Esophagus (tissue), 2 donors: ENCODE measurements around the gene GRAMD4. TPM values are rescaled to one million over a fixed set of nuclear protein-coding genes. Genes with fewer than 3 reads are reported as not detected.

Experiments used
- H3K27ac ChIP-seq, 2 donors: one replicate each; pipeline ENCODE4 v1.5.1; 2013; ENCODE audit warnings: low read depth in 2 of 2, mild to moderate bottlenecking in 2 of 2, inconsistent platforms in 1 of 2, low read length in 1 of 2, moderate library complexity in 1 of 2
- H3K27me3 ChIP-seq, 2 donors: one replicate each; pipeline ENCODE4 v1.6.1; 2013; ENCODE audit warnings: low read length in 2 of 2, control low read depth in 1 of 2, mild to moderate bottlenecking in 1 of 2; ENCODE audit not compliant: insufficient read depth in 2 of 2, control insufficient read depth in 1 of 2
- H3K36me3 ChIP-seq, 2 donors: one replicate each; pipeline ENCODE4 v1.6.1; 2013; ENCODE audit warnings: low read length in 1 of 2; ENCODE audit not compliant: control insufficient read depth in 2 of 2, insufficient read depth in 2 of 2
- H3K4me1 ChIP-seq, 2 donors: one replicate each; pipeline ENCODE4 v1.6.1; 2013; ENCODE audit warnings: low read length in 1 of 2; ENCODE audit not compliant: control insufficient read depth in 2 of 2, insufficient read depth in 2 of 2
- H3K4me3 ChIP-seq, 2 donors: one replicate each; pipeline ENCODE4 v1.5.1; 2013; ENCODE audit warnings: low read length in 2 of 2, mild to moderate bottlenecking in 2 of 2, low read depth in 1 of 2, moderate library complexity in 1 of 2
- H3K9me3 ChIP-seq, 2 donors: one replicate each; pipeline ENCODE4 v1.6.1; 2013; ENCODE audit warnings: mild to moderate bottlenecking in 2 of 2, low read depth in 1 of 2, low read length in 1 of 2, moderate library complexity in 1 of 2; ENCODE audit not compliant: control insufficient read depth in 2 of 2, insufficient read depth in 1 of 2
- WGBS, 2 donors: extraction: QIAGEN DNeasy Blood & Tissue Kit; methylation state at CpG; one replicate each; pipeline ENCODE4 v1.1.7; 2013; 5-methylcytosine and 5-hydroxymethylcytosine counted together
- polyA plus RNA-seq, 2 donors: library from polyadenylated mRNA; stranded (reverse); fragments of 200-250 nt; gene quantifications; one replicate each; pipeline ENCODE4 v1.2.3, GENCODE V29; 2013
- donor health status: healthy with polysubstance abuse.
- donor health status: Bipolar disorder and iron deficiency.

Gene GRAMD4
- polyA plus RNA-seq, 2 donors: 15.6 to 18.0 TPM

DNA sequence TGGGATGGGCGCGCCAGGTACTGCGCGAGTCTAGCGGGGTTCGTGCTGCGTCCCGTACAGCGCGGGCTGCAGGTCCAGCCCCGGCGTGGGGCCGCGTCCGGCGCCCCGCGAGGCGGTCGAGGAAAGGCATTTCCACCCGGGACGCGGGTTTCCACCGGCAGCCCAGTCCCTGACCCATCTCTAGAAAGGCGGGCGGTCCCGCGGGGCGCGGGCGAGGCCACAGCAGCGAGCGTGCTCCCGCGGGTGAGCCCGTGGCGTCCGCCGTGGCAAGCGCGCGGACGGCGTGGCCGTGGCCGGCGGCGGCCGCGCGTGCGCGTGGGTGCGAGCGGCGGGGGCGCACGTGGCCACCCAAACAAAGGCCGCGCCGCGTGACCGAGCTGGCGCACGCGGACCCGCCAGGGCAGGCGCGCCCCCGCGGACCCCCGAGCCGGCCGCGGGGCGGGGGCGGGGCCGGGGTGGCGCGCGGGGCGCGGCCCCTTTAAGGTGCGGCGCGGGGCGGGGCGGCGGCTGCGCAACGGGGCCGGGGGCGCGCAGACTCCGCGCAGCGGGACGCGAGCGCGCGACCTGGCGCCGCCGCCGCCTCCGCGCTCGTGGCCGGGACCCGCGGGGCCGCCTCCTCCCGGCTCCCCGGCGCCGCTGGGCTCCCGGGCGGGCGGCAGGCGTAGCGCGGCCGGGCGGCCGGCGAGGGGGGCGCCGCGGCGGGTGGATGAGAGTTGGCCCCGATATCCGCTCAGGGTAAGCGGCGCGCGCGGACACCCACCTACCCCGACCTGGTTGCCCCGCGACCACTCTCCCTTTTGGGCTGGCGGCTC is 43.4 kb upstream of the GRAMD4 start:
- Histone ChIP-seq H3K9me3 (peaks cover 6 to 7% of the 10 kb centered on the region in 2 donors), H3K27ac (peak overlapping the region; percentile 72 to 79), H3K36me3 (no peaks in the 10 kb centered on the region), H3K27me3 (no peaks in the 10 kb centered on the region), H3K4me1 (peaks cover 17 to 39% of the 10 kb centered on the region in 2 donors), H3K4me3 (peak overlapping the region; percentile 65 to 72)
- WGBS, 2 donors: 0 to 1% methylated on average over 51 to 142 of the region's 142 CpGs

DNA sequence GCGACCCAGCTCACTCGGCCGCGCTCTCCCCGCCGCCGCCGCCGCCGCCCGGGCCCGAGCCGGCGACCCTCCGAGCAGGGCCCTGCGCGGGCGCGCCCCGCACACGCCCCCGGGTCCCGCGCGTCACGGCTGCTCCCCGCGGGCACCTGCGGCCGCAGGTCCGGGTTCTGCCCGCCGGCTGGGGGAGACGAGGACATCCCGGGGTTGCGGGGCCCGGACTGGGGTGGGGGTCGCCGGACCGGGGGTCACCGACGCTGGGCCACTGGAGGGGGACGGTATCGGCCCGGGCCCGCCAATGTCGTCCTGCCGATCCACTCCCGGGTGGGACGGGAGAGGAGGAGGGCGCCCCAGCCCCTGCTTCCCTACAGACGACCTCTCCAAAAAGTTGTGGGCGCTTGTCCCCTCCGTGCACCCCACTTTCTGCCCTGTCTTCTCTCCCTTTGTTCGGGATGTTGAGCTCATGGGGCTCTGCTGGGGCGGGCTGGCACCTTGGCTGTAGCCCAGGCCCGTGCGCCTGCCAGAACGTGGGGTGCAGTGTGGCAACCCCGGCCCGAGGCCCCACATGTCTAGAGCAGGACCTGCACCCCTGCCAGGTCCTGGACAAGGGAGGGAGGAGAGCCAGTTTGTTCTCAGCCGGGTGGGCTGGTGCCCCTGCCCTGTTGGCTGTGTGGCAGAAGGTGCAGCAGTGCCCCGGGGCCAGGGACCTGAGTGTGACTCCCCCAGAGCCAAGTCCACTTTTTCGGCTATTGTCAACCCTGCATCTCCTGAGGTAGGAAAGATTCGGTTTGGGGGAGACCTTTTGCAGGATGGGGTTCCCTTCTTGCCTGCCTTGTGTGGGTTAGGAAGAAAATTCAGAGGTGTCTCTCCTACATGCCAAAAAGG is 42.6 kb upstream of the GRAMD4 start:
- H3K4me1 ChIP-seq: peaks cover 19 to 40% of the 10 kb centered on the region in 2 donors
- H3K9me3 ChIP-seq: no peaks in the 10 kb centered on the region
- WGBS, 2 donors: 3 to 5% methylated on average over 20 to 65 of the region's 65 CpGs
- peak overlapping the region; percentile 65 to 72 for H3K4me3 ChIP-seq
- H3K27ac ChIP-seq: peak overlapping the region; percentile 72 to 79
- no peaks in the 10 kb centered on the region for H3K36me3 ChIP-seq
- H3K27me3 ChIP-seq: no peaks in the 10 kb centered on the region

DNA sequence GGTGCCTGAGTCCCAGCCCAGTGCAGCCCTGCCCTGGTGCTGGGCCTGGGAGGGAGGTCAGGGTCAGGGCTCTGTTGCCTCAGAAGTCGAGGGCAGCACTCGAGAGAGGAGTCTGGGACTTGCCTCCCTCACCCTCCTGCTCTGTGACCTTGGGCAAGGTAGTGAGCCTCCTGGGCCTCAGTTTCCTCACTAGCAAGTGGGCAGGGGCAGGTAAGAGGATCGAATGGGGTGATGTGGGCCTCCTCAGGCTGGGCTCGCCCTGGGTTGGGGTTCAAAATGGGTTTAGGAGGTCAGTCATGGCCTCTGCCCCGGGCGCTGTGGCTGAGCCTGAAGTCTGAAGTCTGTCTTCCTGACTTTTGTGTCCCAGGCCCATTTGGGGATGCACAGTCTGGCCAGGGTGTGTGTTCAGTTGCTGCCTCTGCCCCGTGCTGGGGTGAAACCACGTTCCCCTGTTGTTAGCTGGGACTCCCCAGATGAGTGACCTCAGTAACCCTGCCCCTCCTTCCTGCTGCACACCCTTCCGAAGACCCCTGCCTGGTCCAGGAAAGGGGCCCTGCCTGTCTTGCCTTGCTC is 41.8 kb upstream of the GRAMD4 start:
- Histone ChIP-seq H3K9me3 (no peaks in the 10 kb centered on the region), H3K4me3 (peak overlapping the region; percentile 65 to 72), H3K27me3 (no peaks in the 10 kb centered on the region), H3K4me1 (peaks cover 19 to 40% of the 10 kb centered on the region in 2 donors), H3K36me3 (no peaks in the 10 kb centered on the region), H3K27ac (peak overlapping the region; percentile 72 to 79)
- WGBS, 2 donors: 40 to 43% methylated on average over 9 of the region's 9 CpGs

DNA sequence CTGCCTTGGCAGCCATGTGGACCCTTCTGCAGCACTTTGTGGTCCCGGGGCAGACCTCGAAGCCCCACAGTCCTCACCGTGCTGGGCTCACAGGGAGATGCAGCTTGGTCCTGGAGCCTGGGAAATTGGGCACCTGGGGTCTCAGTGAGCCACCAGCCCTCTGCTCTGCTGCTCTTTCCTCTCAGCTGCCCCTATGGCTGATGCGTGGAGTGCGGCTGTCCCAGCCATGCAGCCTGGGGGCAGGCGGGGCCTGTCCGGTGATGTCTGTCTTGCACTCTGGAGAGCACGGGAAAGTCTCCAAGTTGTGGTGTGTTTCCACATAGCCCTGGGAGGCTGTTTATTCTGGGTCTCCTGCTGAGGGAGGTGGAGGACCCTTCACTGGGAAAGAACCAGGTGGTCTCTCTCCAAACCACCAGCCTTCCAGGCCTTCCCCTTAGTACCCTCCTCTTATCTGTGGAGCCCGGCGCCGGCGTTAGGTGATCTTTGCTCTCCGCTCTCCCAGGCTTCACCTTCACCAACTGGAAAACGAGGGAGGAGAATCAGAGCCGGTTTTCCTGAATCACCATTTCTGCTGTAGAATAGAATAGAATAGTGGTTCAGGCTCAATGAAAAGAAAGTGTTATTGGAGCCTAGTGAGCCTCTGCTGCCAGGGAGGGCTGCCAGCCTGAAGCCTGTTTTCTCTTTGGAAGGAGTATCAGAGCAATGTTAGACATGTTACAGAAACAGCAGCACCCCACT is 41.2 kb upstream of the GRAMD4 start:
- H3K27me3 ChIP-seq: no peaks in the 10 kb centered on the region
- no peaks in the 10 kb centered on the region for H3K36me3 ChIP-seq
- 39 to 44% methylated on average over 15 of the region's 15 CpGs for WGBS, 2 donors
- peak overlapping the region; percentile 8 to 15 for H3K4me3 ChIP-seq
- peak overlapping the region; percentile 72 to 79 for H3K27ac ChIP-seq
- H3K4me1 ChIP-seq: peaks cover 19 to 43% of the 10 kb centered on the region in 2 donors
- H3K9me3 ChIP-seq: no peaks in the 10 kb centered on the region

- no peaks in the 10 kb centered on the region for H3K36me3 ChIP-seq
- peaks cover 19 to 53% of the 10 kb centered on the region in 2 donors for H3K4me1 ChIP-seq
- WGBS, 2 donors: 65 to 73% methylated on average over 14 of the region's 14 CpGs
- no peak overlapping the region for H3K4me3 ChIP-seq
- H3K27ac ChIP-seq: peak overlapping the region; percentile 40 to 79
- no peaks in the 10 kb centered on the region for H3K9me3 ChIP-seq
- no peaks in the 10 kb centered on the region for H3K27me3 ChIP-seq
Observed at GRCh38 chr22:46579751-46580449, 40.3 kb upstream of the GRAMD4 start.

DNA sequence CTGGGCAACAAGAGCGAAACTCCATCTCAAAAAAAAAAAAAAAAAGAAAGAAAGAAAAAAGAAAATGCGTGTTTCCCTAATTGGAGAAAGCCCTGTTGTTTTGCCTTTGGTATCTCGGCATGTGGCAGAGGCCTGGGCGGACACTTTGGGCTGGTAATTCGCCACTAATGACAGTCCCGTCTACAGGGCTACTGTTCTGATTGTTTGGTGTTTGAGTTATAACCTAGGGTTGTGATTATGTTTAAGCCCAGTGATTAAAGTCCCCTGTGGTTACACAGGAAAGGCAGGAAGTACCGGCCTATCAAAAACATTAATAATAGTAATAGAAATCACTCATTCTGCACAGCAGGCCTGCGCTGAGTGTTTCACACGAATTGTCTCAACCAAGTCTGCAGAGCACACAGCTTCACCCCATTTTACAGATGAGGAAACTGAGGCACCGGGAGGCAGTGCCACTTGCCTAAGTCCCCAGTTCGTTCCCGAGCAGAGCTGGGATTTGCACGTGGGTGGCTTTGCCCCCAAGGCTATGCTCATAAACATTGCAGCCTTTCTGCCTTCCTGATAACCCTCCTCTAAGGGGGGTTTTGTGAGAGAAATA is 39.1 kb upstream of the GRAMD4 start:
- H3K27ac ChIP-seq: no peak overlapping the region
- H3K4me3 ChIP-seq: no peak overlapping the region
- peaks cover 19 to 51% of the 10 kb centered on the region in 2 donors for H3K4me1 ChIP-seq
- no peaks in the 10 kb centered on the region for H3K27me3 ChIP-seq
- no peaks in the 10 kb centered on the region for H3K9me3 ChIP-seq
- H3K36me3 ChIP-seq: no peaks in the 10 kb centered on the region
- 56 to 59% methylated on average over 12 to 13 of the region's 13 CpGs for WGBS, 2 donors

DNA sequence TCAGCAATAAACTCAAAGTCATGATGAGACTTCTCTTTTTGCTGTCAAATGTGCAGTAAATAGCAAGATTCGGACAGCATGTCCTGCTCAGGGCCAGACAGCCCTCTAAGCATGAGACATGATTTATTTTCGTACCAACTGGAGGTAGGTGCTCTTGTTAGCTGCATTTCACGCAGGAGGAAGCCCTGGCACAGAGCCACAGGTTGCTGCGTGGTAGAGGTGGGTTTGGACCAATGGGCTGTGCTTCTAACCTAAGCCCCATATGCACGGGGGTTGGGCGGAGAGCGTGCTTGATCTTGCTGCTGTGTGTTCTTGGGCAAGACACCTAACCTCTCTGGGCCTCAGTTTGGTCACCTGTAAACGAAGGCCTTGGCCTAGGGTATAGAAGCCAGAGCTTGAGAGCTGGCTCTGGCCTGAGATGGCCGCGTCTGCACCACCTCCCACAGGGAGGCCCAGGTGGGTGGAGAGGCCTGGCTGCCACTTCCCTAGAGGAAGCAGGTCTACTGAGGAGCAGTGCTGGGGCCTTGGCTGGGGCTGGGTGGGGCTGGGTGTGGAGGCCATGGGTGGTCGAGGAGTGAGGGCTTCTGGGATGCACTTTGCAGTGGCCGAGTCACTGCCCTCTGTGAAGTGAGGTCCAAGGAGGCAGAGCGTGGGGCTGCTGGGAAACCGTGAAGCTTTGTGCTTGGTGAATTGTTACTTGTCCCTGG is 38.5 kb upstream of the GRAMD4 start:
- Histone ChIP-seq H3K4me1 (peaks cover 15 to 50% of the 10 kb centered on the region in 2 donors), H3K36me3 (no peaks in the 10 kb centered on the region), H3K4me3 (no peak overlapping the region), H3K9me3 (no peaks in the 10 kb centered on the region), H3K27me3 (no peaks in the 10 kb centered on the region), H3K27ac (peak overlapping the region in 1 of 2 donors; percentile 15)
- WGBS, 2 donors: 69 to 73% methylated on average over 14 of the region's 14 CpGs

DNA sequence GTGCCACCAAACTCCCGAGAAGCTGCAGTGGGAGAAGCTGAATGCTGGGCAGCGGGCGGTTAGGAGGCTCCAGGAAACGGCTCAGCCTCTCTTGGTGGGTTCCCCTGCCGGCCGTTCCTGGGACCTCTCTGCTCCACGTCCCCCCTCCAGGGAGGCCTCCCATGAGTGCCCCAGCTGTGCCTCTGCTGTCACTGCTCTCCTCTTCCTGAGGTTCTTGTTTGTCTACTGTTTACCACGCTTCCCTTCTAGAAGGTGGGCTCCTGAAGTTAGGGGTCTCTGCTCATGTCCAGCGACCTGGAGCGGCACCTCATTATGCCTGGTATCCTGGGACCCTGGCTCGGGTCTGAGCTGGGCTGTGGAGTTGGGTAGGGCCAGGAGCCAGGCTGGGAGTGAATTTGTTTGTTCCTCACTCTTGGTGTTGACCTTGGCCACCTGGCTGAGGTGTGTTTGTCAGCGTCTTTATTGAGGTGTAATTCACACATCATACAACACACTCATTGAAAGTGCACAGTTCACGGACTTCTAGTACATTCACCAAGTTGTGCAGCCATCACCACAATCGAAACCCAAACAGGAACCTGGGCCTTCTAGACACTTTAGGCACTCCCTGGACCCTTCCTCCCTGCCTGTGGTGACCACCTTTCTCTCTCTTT is 37.8 kb upstream of the GRAMD4 start:
- Histone ChIP-seq H3K9me3 (no peaks in the 10 kb centered on the region), H3K27ac (no peak overlapping the region), H3K36me3 (peaks cover 0 to 3% of the 10 kb centered on the region in 2 donors), H3K4me1 (peaks cover 17 to 56% of the 10 kb centered on the region in 2 donors), H3K27me3 (no peaks in the 10 kb centered on the region), H3K4me3 (no peak overlapping the region)
- WGBS, 2 donors: 70 to 87% methylated on average over 14 of the region's 14 CpGs
